PC-9 (cell line): ENCODE results near the gene CFAP97D2.
"Not testable (repeated sequence)": the region's sequence is repeated elsewhere in the genome, so short reads cannot be mapped to it uniquely, and the experiment has no call there.

Experiments used
- CTCF ChIP-seq: fragments of 200-600 bp; sonication (generic); conservative IDR thresholded peaks from 2 replicates; pipeline ENCODE4 v1.6.1; 2017; ENCODE audit warnings: mixed run types, antibody characterized with exemption, mild to moderate bottlenecking, moderate library complexity
- EZH2 ChIP-seq: fragments of 200-600 bp; sonication (generic); IDR thresholded peaks from 2 replicates; pipeline ENCODE4 v1.8.0; 2017; ENCODE audit warnings: antibody characterized with exemption, low read depth

GRCh38 chr13:114133552-114133951 is 45.5 kb upstream of the CFAP97D2 start:
- not testable (repeated sequence) for TF ChIP-seq CTCF, EZH2
